ENCODE results near the gene SCAP. TPM values are rescaled to one million over a fixed set of nuclear protein-coding genes. Genes with fewer than 3 reads are reported as not detected.

The SCAP gene
- total and polyA plus RNA-seq, 2 experiments from 2014 or later: 83.2 to 94.8 TPM

DNA sequence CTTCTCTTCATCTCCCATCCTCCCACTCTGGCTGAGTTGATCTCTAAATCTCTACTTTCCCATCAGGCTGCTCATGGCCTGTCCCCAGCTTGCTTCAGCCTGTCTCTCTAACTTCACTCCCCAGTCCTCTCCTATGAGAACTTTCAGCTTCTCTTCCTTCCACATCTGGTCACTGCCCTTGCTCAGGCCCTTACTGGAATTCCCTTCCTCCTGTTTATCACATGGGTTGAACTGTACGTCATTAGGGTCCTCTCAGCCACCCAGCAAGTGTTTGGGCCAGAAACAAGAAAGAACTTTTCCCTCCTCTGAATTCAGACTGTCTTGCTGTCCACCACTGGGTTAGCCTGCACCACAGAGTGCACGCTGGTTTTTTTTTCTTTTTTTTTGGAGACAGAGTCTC is 89.9 kb downstream of the SCAP start:
- H3K27me3 ChIP-seq: no peaks in the 10 kb centered on the region
- DNase-seq (ENCODE audit: low spot score): no peak
- H3K79me2 ChIP-seq: peaks cover 87% of the 10 kb centered on the region
- H3K4me2 ChIP-seq: no peak overlapping the region
- H3K36me3 ChIP-seq (replicated peaks; ENCODE audit: insufficient read depth, low read depth): no peaks in the 10 kb centered on the region
- H3K9me2 ChIP-seq (replicated peaks; ENCODE audit: insufficient read depth): no peaks in the 10 kb centered on the region
- no peak overlapping the region for H3K4me3 ChIP-seq
- H2AFZ ChIP-seq: no peak overlapping the region
- TF ChIP-seq EZH2phosphoT487 (IDR thresholded peaks at IDR 0.05; ENCODE audit: low read depth, severe bottlenecking, unreplicated experiment): no peak
- TF ChIP-seq, protein P1, sequence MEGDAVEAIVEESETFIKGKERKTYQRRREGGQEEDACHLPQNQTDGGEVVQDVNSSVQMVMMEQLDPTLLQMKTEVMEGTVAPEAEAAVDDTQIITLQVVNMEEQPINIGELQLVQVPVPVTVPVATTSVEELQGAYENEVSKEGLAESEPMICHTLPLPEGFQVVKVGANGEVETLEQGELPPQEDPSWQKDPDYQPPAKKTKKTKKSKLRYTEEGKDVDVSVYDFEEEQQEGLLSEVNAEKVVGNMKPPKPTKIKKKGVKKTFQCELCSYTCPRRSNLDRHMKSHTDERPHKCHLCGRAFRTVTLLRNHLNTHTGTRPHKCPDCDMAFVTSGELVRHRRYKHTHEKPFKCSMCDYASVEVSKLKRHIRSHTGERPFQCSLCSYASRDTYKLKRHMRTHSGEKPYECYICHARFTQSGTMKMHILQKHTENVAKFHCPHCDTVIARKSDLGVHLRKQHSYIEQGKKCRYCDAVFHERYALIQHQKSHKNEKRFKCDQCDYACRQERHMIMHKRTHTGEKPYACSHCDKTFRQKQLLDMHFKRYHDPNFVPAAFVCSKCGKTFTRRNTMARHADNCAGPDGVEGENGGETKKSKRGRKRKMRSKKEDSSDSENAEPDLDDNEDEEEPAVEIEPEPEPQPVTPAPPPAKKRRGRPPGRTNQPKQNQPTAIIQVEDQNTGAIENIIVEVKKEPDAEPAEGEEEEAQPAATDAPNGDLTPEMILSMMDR (IDR thresholded peaks at IDR 0.05; ENCODE audit: poor library complexity): no peak
- H3K9me3 ChIP-seq (ENCODE audit: low read depth): no peaks in the 10 kb centered on the region
- H3K4me1 ChIP-seq (ENCODE audit: insufficient read depth): peaks cover 20% of the 10 kb centered on the region
- peaks cover 61% of the 10 kb centered on the region for H4K20me1 ChIP-seq (ENCODE audit: insufficient read depth, poor library complexity, severe bottlenecking)
- 91% methylated on average over 2 of the region's 2 CpGs for WGBS (ENCODE audit: low lambda C conversion rate, missing lambda C conversion rate)
- peak overlapping the region; percentile 89 for H3K27ac ChIP-seq

DNA sequence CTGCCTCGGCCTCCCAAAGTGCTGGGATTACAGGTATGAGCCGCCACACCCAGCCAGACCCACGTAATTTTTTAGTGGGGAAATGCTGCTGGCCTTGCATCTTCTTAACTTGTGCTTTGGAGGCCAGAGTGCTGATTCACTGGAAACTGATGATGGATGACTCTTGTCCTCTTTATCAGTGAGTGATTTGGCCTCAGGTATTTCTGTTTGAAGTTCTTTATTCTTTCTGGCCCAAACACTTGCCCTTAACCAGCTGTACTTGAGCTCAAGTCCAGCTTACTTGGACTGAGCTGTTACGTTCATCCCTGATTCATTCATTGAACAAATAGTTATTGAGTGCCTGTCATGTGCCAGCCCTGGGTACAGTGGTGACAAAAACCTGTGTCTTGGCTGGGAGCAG is 90.7 kb downstream of the SCAP start:
- WGBS (ENCODE audit: low lambda C conversion rate, missing lambda C conversion rate): 60% methylated on average over 4 of the region's 4 CpGs
- no peak overlapping the region for H3K4me3 ChIP-seq
- peak; percentile 49 for DNase-seq (ENCODE audit: low spot score)
- H3K9me3 ChIP-seq (ENCODE audit: low read depth): no peaks in the 10 kb centered on the region
- peaks cover 80% of the 10 kb centered on the region for H3K79me2 ChIP-seq
- no peaks in the 10 kb centered on the region for H3K36me3 ChIP-seq (replicated peaks; ENCODE audit: insufficient read depth, low read depth)
- H3K27ac ChIP-seq: peak overlapping the region; percentile 89
- no peaks in the 10 kb centered on the region for H3K27me3 ChIP-seq
- peaks cover 20% of the 10 kb centered on the region for H3K4me1 ChIP-seq (ENCODE audit: insufficient read depth)
- H3K4me2 ChIP-seq: no peak overlapping the region
- no peak overlapping the region for H2AFZ ChIP-seq
- TF ChIP-seq EZH2 (IDR thresholded peaks at IDR 0.05; ENCODE audit: borderline replicate concordance) (no peak), EZH2phosphoT487 (IDR thresholded peaks at IDR 0.05; ENCODE audit: low read depth, severe bottlenecking, unreplicated experiment) (no peak)
- TF ChIP-seq, protein P1 (IDR thresholded peaks at IDR 0.05; ENCODE audit: poor library complexity): no peak
- peaks cover 56% of the 10 kb centered on the region for H4K20me1 ChIP-seq (ENCODE audit: insufficient read depth, poor library complexity, severe bottlenecking)
- no peaks in the 10 kb centered on the region for H3K9me2 ChIP-seq (replicated peaks; ENCODE audit: insufficient read depth)

DNA sequence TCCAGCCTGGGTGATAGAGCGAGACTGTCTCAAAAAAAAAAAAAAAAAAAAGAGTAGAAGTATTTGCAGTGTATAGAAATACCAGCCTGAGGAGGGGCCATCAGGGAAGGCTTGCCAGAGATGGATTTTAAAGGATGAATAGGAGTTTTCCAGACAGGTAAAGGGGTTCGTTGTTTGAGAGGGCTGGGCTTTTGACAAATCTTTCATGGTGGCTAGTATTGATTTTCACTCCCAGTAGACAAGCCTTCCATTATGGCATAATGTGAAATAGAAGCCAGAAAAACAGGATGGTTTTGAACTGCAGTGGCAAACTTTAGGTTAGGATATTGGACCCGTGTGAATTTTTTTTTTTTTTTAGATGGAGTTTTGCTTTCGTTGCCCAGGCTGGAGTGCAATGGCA is 91.3 kb downstream of the SCAP start:
- H3K9me2 ChIP-seq (replicated peaks; ENCODE audit: insufficient read depth): no peaks in the 10 kb centered on the region
- H3K27me3 ChIP-seq: no peaks in the 10 kb centered on the region
- DNase-seq (ENCODE audit: low spot score): no peak
- H3K36me3 ChIP-seq (replicated peaks; ENCODE audit: insufficient read depth, low read depth): no peaks in the 10 kb centered on the region
- H3K4me1 ChIP-seq (ENCODE audit: insufficient read depth): peaks cover 26% of the 10 kb centered on the region
- TF ChIP-seq EZH2 (IDR thresholded peaks at IDR 0.05; ENCODE audit: borderline replicate concordance): no peak
- TF ChIP-seq, protein P1 (IDR thresholded peaks at IDR 0.05; ENCODE audit: poor library complexity): no peak
- no peak for TF ChIP-seq EZH2phosphoT487 (IDR thresholded peaks at IDR 0.05; ENCODE audit: low read depth, severe bottlenecking, unreplicated experiment)
- 90% methylated on average over 4 of the region's 4 CpGs for WGBS (ENCODE audit: low lambda C conversion rate, missing lambda C conversion rate)
- H3K79me2 ChIP-seq: peaks cover 82% of the 10 kb centered on the region
- H3K27ac ChIP-seq: peak overlapping the region; percentile 63
- H3K9me3 ChIP-seq (ENCODE audit: low read depth): no peaks in the 10 kb centered on the region
- H2AFZ ChIP-seq: no peak overlapping the region
- no peak overlapping the region for H3K4me3 ChIP-seq
- peaks cover 56% of the 10 kb centered on the region for H4K20me1 ChIP-seq (ENCODE audit: insufficient read depth, poor library complexity, severe bottlenecking)
- H3K4me2 ChIP-seq: no peak overlapping the region

All from hepatocyte (in vitro differentiated cells).